Tibial nerve (tissue), 4 donors: ENCODE data around the gene LAMB3. TPM values are rescaled to one million over a fixed set of nuclear protein-coding genes. Genes with fewer than 3 reads are reported as not detected.

Experiments
- DNase-seq, 2 donors: peaks; one replicate each; pipeline ENCODE4 v3.0.0-alpha.2; 2019; ENCODE audit warnings: low spot score in 2 of 2
- H3K27ac ChIP-seq, 4 donors: fragments of 200-600 bp; sonication (generic) in 3 of 4; one replicate each; pipeline ENCODE4 v1.5.1; 2017 to 2019; ENCODE audit warnings: mild to moderate bottlenecking in 1 of 4
- H3K27me3 ChIP-seq, 2 donors: fragments of 200-600 bp; sonication (generic) in 1 of 2; one replicate each; pipeline versions ENCODE4 v1.5.1 to v1.6.0; 2017 to 2019
- H3K36me3 ChIP-seq, 3 donors: fragments of 200-600 bp; sonication (generic); one replicate each; pipeline ENCODE4 v1.5.1; 2018 to 2019
- H3K4me1 ChIP-seq, 4 donors: fragments of 200-600 bp; sonication (generic) in 3 of 4; one replicate each; pipeline ENCODE4 v1.5.1; 2017 to 2019
- H3K4me3 ChIP-seq, 4 donors: fragments of 200-600 bp; sonication (generic) in 3 of 4; one replicate each; pipeline ENCODE4 v1.5.1; 2017 to 2019; ENCODE audit warnings: mild to moderate bottlenecking in 1 of 4, moderate library complexity in 1 of 4
- H3K9me3 ChIP-seq, 4 donors: fragments of 200-600 bp; sonication (generic) in 3 of 4; one replicate each; pipeline ENCODE4 v1.5.1; 2017 to 2019
- EP300 ChIP-seq, 2 donors: sonication (generic); formaldehyde crosslinking; IDR thresholded peaks; one replicate each; pipeline ENCODE4 v1.6.1; 2017; ENCODE audit warnings: antibody characterized with exemption in 2 of 2, mild to moderate bottlenecking in 1 of 2
- POLR2A ChIP-seq, 2 donors: fragments of 450-650 bp; IDR thresholded peaks; one replicate each; pipeline ENCODE4 v1.6.1; 2017; ENCODE audit warnings: antibody characterized with exemption in 2 of 2, mild to moderate bottlenecking in 2 of 2, moderate library complexity in 2 of 2
- WGBS, 2 donors: methylation state at CpG; one replicate each; pipeline ENCODE4 v1.1.5; 2018; 5-methylcytosine and 5-hydroxymethylcytosine counted together
- total RNA-seq, 4 donors: library from RNA; depleted of rRNA; stranded (reverse); fragments of >200 nt; gene quantifications; one replicate each; pipeline ENCODE4 v1.1.0, GENCODE V29; 2016
- TF ChIP-seq, protein P1 (sequence below), 5 experiments: fragments of 200-600 bp in 3 of 5; fragments of 450-650 bp in 2 of 5; sonication (generic) in 3 of 5; IDR thresholded peaks; one replicate each; pipeline ENCODE4 v1.5.1; 2016 to 2019; ENCODE audit warnings: antibody characterized with exemption in 5 of 5, mild to moderate bottlenecking in 3 of 5, moderate library complexity in 2 of 5

LAMB3 gene
- total RNA-seq, 4 donors from 2014 or later: 2.5 to 22.8 (median 4.2) TPM

GRCh38 chr1:209692296-209692695, 40.1 kb upstream of the LAMB3 start:
- TF ChIP-seq, protein P1, sequence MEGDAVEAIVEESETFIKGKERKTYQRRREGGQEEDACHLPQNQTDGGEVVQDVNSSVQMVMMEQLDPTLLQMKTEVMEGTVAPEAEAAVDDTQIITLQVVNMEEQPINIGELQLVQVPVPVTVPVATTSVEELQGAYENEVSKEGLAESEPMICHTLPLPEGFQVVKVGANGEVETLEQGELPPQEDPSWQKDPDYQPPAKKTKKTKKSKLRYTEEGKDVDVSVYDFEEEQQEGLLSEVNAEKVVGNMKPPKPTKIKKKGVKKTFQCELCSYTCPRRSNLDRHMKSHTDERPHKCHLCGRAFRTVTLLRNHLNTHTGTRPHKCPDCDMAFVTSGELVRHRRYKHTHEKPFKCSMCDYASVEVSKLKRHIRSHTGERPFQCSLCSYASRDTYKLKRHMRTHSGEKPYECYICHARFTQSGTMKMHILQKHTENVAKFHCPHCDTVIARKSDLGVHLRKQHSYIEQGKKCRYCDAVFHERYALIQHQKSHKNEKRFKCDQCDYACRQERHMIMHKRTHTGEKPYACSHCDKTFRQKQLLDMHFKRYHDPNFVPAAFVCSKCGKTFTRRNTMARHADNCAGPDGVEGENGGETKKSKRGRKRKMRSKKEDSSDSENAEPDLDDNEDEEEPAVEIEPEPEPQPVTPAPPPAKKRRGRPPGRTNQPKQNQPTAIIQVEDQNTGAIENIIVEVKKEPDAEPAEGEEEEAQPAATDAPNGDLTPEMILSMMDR (IDR thresholded peaks at IDR 0.05): no peak
- TF ChIP-seq EP300 (IDR thresholded peaks at IDR 0.05) (no peak), POLR2A (IDR thresholded peaks at IDR 0.05) (no peak)
- peaks cover 0 to 11% (median 0%) of the 10 kb centered on the region in 4 donors for H3K4me1 ChIP-seq
- no peak overlapping the region for H3K27ac ChIP-seq
- H3K9me3 ChIP-seq: no peaks in the 10 kb centered on the region
- H3K36me3 ChIP-seq: no peaks in the 10 kb centered on the region
- DNase-seq: no peak
- WGBS, 2 donors: 51 to 61% methylated on average over 4 of the region's 4 CpGs
- no peaks in the 10 kb centered on the region for H3K27me3 ChIP-seq
- no peak overlapping the region for H3K4me3 ChIP-seq

GRCh38 chr1:209691237-209691636, 39.0 kb upstream of the LAMB3 start:
- peaks cover 0 to 12% (median 0%) of the 10 kb centered on the region in 4 donors for H3K4me1 ChIP-seq

GRCh38 chr1:209689477-209689876, 37.3 kb upstream of the LAMB3 start:
- H3K36me3 ChIP-seq: no peaks in the 10 kb centered on the region
- DNase-seq: no peak
- WGBS, 2 donors: 67 to 84% methylated on average over 4 of the region's 4 CpGs
- H3K27ac ChIP-seq: no peak overlapping the region
- peaks cover 0 to 12% (median 0%) of the 10 kb centered on the region in 4 donors for H3K4me1 ChIP-seq
- no peaks in the 10 kb centered on the region for H3K27me3 ChIP-seq
- TF ChIP-seq EP300 (IDR thresholded peaks at IDR 0.05) (no peak), POLR2A (IDR thresholded peaks at IDR 0.05) (no peak)
- TF ChIP-seq, protein P1 (IDR thresholded peaks at IDR 0.05): no peak
- H3K4me3 ChIP-seq: no peak overlapping the region
- no peaks in the 10 kb centered on the region for H3K9me3 ChIP-seq

More at GRCh38 chr1:209691237-209691636, 39.0 kb upstream of the LAMB3 start:
- no peak for DNase-seq
- Histone ChIP-seq H3K27me3 (no peaks in the 10 kb centered on the region), H3K9me3 (no peaks in the 10 kb centered on the region), H3K27ac (no peak overlapping the region), H3K36me3 (no peaks in the 10 kb centered on the region), H3K4me3 (no peak overlapping the region)
- 69 to 80% methylated on average over 3 of the region's 3 CpGs for WGBS, 2 donors
- TF ChIP-seq, protein P1 (IDR thresholded peaks at IDR 0.05): no peak
- no peak for TF ChIP-seq EP300 (IDR thresholded peaks at IDR 0.05)
- TF ChIP-seq POLR2A (IDR thresholded peaks at IDR 0.05): no peak

GRCh38 chr1:209688746-209689234, 36.6 kb upstream of the LAMB3 start:
- Histone ChIP-seq H3K4me1 (peaks cover 0 to 12% (median 0%) of the 10 kb centered on the region in 4 donors), H3K27ac (no peak overlapping the region), H3K4me3 (no peak overlapping the region), H3K9me3 (no peaks in the 10 kb centered on the region), H3K27me3 (no peaks in the 10 kb centered on the region), H3K36me3 (no peaks in the 10 kb centered on the region)
- WGBS, 2 donors: 60 to 67% methylated on average over 1 of the region's 1 CpG
- TF ChIP-seq EP300 (IDR thresholded peaks at IDR 0.05) (no peak), POLR2A (IDR thresholded peaks at IDR 0.05) (no peak)
- TF ChIP-seq, protein P1 (IDR thresholded peaks at IDR 0.05): no peak
- DNase-seq: no peak

DNA sequence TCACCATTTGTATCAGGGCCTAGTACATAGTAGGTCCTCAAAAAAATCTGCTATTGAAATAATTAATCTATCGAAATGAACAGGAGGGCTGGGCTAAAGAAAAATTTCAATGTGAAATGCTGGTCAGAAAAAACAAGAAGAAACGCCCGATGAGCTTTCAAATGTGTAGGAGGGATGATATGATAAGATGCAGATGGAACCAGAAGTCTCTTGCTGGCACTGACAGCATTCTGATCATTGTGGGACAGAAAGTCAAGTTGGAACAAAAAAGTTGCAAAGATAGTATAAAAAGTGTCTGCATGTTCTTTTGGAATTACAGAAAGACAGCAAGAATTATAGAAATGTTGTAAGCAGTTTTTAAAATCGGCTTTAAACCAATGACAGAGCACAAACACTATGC, 34.1 kb upstream of the LAMB3 start:
- no peak overlapping the region for H3K4me3 ChIP-seq
- no peaks in the 10 kb centered on the region for H3K9me3 ChIP-seq
- 80% methylated on average over 4 of the region's 4 CpGs for WGBS, 2 donors
- H3K36me3 ChIP-seq: no peaks in the 10 kb centered on the region
- no peak overlapping the region for H3K27ac ChIP-seq
- H3K27me3 ChIP-seq: no peaks in the 10 kb centered on the region
- TF ChIP-seq POLR2A (IDR thresholded peaks at IDR 0.05) (no peak), EP300 (IDR thresholded peaks at IDR 0.05) (no peak)
- TF ChIP-seq, protein P1 (IDR thresholded peaks at IDR 0.05): no peak
- DNase-seq: no peak
- peaks cover 0 to 5% (median 0%) of the 10 kb centered on the region in 4 donors for H3K4me1 ChIP-seq
